Measurements from ENCODE around the gene CSTPP1.
A peak's percentile ranks its signal among the peaks of the same experiment; 100 is the strongest.

Gene CSTPP1

DNA sequence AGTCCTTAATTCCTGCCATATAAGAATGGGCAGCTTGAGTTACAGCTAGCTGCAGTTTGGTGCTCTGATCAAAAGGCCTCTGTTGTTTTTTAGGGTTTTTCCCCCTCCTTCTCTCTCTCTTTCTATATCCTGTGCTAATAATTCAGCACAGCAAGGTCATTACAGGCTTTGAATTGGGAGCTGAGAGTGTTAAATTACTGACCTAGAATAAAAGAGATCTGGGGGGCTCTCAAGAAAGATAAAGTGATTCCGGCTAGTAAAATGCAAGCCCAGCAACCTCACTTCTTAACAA lies 84.9 kb downstream of the CSTPP1 start:
- H3K4me3 ChIP-seq (ENCODE audit: low read length) = no peak overlapping the region
- no peak for DNase-seq (ENCODE audit: low read depth)
- TF ChIP-seq CTCF (conservative IDR thresholded peaks at IDR 0.05; ENCODE audit: low read depth, low read length) = no peak

DNA sequence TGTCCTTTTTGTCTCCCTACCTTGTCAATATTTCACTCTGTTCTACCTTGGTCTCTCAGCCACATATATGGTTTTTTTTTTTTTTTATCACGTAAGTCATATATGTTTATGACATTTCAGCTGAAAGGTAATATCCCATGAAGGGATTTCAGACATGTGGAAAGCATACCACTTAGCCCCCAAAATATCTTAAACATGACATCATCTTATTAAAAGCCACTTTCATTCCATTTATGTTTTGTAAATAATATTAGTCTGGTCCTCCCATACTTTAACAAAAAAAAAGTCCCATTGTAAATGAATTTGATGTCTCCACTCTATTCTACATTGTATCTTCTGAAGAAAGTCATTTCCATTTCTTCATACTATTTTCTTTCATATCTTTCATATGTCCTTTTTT lies 85.4 kb downstream of the CSTPP1 start:
- no peak for DNase-seq (ENCODE audit: low read depth)
- no peak overlapping the region for H3K4me3 ChIP-seq (ENCODE audit: low read length)
- TF ChIP-seq CTCF (conservative IDR thresholded peaks at IDR 0.05; ENCODE audit: low read depth, low read length) = no peak

DNA sequence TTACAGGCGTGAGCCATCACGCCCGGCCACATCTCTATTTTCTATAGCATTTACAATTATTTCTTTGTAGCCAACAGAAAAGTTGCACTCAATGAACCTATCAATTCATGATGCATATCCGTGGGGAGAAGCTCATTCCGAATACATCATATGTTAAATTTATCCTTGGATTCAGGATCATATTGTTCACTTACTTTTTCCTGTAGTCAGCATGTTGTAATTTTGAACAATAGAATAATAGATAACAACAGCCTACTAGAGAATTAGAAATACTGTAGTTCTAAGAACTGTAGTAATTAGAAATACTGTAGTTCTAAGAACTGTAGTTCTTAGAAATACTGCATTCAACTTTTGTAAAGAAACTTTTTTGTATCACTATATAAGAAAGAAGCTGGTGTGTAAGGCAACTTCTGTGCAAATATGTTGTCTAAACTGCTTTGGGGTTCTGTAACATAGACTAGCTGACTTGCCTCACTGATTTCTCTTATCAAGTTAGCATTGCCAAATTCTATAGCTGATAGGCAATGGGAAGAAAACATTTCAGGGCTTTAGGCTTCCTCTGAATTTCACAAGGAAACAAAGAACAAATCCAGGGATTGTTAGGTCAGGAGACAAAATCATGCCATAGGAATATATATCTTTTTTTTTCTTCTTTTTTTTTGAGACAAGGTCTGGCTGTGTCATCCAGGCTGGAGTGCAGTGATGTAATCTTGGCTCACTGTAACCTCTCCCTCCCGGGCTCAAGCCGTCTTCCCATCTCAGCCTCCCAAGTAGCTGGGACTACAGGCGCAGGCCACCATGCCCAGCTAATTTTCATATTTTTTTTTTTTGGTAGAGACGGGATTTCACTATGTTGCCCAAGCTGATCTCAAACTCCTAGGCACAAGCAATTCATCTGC lies 91.9 kb downstream of the CSTPP1 start:
- no peak for TF ChIP-seq CTCF (conservative IDR thresholded peaks at IDR 0.05; ENCODE audit: low read depth, low read length)
- no peak for DNase-seq (ENCODE audit: low read depth)

DNA sequence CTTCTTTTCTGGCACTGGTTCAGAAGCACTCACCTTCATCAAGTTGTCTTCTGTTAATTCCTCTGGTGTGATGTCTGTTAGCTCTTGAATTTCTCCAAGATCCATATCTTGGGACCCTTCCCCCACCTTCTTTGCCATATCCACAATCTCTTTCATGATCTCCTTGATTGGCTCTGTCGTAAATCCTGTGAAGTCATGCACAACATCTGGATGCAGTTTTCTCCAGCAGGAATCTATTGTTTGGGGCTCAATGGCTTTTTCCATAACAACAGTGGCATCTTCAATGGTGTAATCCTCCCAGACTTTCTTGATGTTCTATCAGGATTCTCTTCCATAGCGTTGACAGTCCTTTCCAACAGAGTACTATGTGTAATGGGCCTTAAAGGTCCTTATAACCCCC lies 96.9 kb downstream of the CSTPP1 start:
- no peak for TF ChIP-seq CTCF (conservative IDR thresholded peaks at IDR 0.05; ENCODE audit: low read depth, low read length)
- no peak overlapping the region for H3K4me3 ChIP-seq (ENCODE audit: low read length)
- no peak for DNase-seq (ENCODE audit: low read depth)

More for the DNA sequence above, 91.9 kb downstream of the CSTPP1 start:
- H3K4me3 ChIP-seq (ENCODE audit: low read length) = no peak overlapping the region

DNA sequence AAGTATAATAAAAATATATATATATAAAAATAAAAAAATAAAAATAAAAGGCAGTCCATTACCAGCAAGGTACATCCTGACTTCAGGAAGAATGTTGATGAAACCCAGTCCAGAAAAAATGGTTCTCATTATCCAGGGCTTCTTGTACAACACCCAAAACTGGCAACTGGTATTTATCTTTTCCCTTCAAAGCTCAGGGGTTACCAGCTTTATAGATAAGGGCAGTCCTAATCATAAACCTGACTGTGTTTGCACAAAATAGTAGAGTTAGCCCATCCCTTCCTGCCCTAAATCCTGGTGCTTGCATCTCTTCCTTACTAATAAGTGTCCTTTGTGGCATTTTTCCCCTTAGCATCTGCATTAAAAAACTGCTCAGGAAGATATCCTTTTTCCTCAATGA lies 97.5 kb downstream of the CSTPP1 start:
- no peak overlapping the region for H3K4me3 ChIP-seq (ENCODE audit: low read length)
- no peak for TF ChIP-seq CTCF (conservative IDR thresholded peaks at IDR 0.05; ENCODE audit: low read depth, low read length)
- DNase-seq (ENCODE audit: low read depth) = no peak

GRCh38 chr11:47035108-47035507 lies 98.5 kb downstream of the CSTPP1 start:
- TF ChIP-seq CTCF (conservative IDR thresholded peaks at IDR 0.05; ENCODE audit: low read depth, low read length) = no peak
- DNase-seq (ENCODE audit: low read depth) = peak; percentile 10
- H3K4me3 ChIP-seq (ENCODE audit: low read length) = no peak overlapping the region

DNA sequence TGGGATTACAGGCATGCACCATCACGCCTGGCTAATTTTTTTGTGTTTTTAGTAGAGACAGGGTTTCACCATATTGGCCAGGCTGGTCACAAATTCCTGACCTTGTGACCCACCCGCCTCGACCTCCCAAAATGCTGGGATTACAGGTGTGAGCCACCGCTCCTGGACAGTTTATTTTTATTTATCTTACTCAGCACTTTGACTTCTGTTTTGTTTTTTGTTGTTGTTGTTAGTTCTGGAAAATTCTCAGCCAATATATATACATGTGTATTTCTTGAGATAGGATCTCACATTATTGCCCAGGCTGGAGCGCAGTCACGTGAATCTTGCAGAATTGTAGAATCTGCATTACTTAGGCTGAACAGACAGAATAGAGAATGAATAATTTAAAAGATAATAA lies 107.6 kb downstream of the CSTPP1 start:
- H3K4me3 ChIP-seq (ENCODE audit: low read length) = no peak overlapping the region
- DNase-seq (ENCODE audit: low read depth) = no peak
- TF ChIP-seq CTCF (conservative IDR thresholded peaks at IDR 0.05; ENCODE audit: low read depth, low read length) = no peak
